IgD-negative memory B cell (primary cell): ENCODE results near the gene LSP1. TPM values are rescaled to one million over a fixed set of nuclear protein-coding genes. Genes with fewer than 3 reads are reported as not detected.

ENCODE experiments used
- H3K27ac Mint-ChIP-seq, 3 donors: one replicate each; pipeline ENCODE4 v1.8.0; 2020 to 2022; ENCODE audit warnings: mild to moderate bottlenecking in 3 of 3, mixed read lengths in 3 of 3, moderate library complexity in 1 of 3
- H3K27me3 Mint-ChIP-seq: one replicate; pipeline ENCODE4 v1.8.0; 2021; ENCODE audit warnings: mixed read lengths
- H3K36me3 Mint-ChIP-seq: one replicate; pipeline ENCODE4 v1.8.0; 2020; ENCODE audit warnings: mild to moderate bottlenecking, mixed read lengths
- H3K4me1 Mint-ChIP-seq, 3 donors: one replicate each; pipeline ENCODE4 v1.8.0; 2020 to 2022; ENCODE audit warnings: mixed read lengths in 3 of 3, mild to moderate bottlenecking in 1 of 3
- H3K4me3 Mint-ChIP-seq, 4 donors: one replicate each; pipeline ENCODE4 v1.8.0; 2020 to 2022; ENCODE audit warnings: mild to moderate bottlenecking in 4 of 4, mixed read lengths in 4 of 4, moderate library complexity in 3 of 4
- H3K9me3 Mint-ChIP-seq, 3 donors: one replicate each; pipeline ENCODE4 v1.8.0; 2020 to 2021; ENCODE audit warnings: mixed read lengths in 3 of 3, mild to moderate bottlenecking in 1 of 3
- polyA plus RNA-seq: library from polyadenylated mRNA; unstranded; fragments of 300-500 nt; fragmentation: Illumina TruSeq; gene quantifications from one replicate; pipeline ENCODE4 v1.2.3, GENCODE V29; 2021

LSP1 gene
- polyA plus RNA-seq, 1 donor from 2014 or later: 841 TPM

DNA sequence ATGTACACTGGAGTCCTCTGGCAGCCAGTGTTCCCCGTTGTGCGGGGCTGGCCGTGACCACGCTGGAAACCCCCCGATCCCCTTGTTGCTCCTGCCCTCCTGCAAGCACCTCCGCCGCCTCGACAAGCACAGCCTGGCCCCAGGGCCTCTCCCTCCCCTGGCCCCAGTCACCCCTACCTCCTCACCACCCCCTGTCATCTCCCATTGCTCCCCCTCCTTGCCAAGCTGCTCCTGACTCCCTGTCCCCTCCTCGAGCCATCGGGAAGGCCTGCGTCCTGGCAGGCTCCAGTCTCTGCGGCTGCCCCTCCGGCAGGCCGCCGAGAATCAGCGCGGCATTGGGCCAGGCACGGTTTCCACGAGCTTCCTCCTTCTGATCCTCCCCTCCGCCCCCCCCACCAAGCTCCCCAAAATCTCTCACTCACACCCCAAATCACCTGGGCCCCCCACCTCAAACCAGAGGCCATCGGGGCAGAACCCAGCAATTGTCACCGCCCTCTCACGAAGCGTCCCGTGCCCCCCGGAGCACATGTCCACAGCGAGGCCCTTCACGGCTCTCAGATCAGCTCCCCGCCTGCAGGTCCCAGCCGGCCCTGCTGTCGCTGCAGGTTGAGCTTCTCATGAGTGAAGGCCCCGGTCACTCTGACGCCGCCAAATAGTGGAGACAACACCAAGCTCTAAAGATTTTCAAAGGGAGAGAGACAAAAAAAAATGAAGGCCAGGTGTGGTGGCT lies 5.7 kb upstream of the LSP1 start:
- Mint-ChIP-seq H3K4me1 (peaks cover 31 to 56% (median 52%) of the 10 kb centered on the region in 3 donors), H3K36me3 (no peaks in the 10 kb centered on the region), H3K27ac (peak overlapping the region in 2 of 3 donors; percentile 83 to 98), H3K4me3 (peak overlapping the region in 3 of 4 donors; percentile 17 to 59 (median 37)), H3K27me3 (peaks cover 4% of the 10 kb centered on the region), H3K9me3 (no peaks in the 10 kb centered on the region)

DNA sequence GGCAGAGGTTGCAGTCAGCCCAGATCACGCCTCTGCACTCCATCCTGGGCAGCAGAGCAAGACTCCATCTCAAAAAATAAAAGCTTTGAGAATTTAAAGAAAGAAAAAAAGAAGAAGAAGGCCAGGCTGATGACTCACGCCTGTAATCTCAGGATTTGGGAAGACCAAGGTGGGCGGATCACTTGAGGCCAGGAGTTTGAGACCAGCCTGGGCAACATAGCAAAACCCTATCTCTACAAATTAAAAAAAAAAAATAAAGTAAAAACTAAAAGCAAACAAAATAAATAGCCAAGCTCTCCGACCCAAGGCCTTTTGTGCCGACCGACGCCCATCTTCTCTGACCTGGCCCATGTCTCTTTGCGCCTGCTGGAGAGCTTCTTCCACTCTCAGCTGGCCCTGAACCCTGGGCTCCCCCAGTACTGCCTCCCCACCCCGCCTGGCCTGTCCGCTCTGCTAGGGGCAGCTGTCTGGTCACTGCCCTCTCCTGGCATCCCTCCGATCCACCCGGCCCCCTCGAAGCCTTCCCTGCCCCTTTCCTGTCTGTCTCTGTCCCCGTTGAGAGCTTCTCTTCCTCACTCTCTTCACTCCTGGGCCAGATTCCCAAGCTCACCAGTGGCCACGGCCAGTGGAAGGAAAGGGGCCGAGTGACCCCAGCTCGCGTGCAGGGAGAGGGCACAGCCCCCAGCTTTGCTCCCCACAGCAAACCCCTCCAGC lies 4.8 kb upstream of the LSP1 start:
- H3K4me3 Mint-ChIP-seq: peak overlapping the region in 3 of 4 donors; percentile 59 to 82 (median 69)
- H3K27ac Mint-ChIP-seq: peak overlapping the region in 2 of 3 donors; percentile 51 to 98
- H3K9me3 Mint-ChIP-seq: no peaks in the 10 kb centered on the region
- peaks cover 5% of the 10 kb centered on the region for H3K27me3 Mint-ChIP-seq
- H3K4me1 Mint-ChIP-seq: peaks cover 37 to 62% (median 59%) of the 10 kb centered on the region in 3 donors
- peaks cover 4% of the 10 kb centered on the region for H3K36me3 Mint-ChIP-seq

DNA sequence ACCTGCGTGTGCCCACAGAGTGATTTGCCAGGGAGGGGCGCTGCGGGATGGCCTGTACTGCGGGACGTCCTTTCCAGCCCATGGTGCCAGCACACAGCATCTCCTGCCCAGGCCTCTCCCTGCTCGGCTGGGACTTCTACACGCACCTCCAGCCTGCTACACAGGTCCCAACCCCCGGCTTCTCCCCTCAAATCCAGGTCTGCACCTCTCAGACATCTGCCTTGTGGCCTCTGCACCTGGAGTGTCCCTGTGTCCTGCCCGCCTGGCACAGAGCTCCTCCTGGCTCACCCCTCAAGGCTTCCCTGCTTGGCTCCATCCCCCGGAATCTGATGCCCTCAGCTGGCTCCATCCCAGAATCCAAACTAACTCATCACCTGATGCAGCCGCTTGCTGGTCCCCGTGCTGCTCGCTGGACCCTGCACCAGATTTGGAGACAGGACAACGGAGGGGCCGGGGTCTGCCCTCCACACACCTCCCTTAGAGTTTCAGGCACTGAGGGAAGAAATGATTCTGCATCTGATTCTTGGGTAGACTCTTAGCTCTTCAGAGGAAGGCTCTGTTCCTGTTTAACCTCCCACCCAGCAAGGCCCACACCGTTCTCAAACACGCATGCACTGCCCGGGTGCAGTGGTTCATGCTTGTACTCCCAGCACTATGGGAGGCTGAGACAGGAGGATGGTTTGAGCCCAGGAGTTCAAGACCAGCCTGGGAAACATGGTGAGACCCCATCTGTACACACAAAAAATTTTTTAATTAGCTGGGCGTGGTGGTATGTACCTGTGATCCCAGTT lies 4.0 kb upstream of the LSP1 start:
- Mint-ChIP-seq H3K4me3 (peak overlapping the region in 2 of 4 donors; percentile 69 to 82), H3K27me3 (peaks cover 5% of the 10 kb centered on the region), H3K4me1 (peaks cover 33 to 56% (median 53%) of the 10 kb centered on the region in 3 donors), H3K9me3 (no peaks in the 10 kb centered on the region), H3K27ac (peak overlapping the region in 2 of 3 donors; percentile 31 to 98), H3K36me3 (peaks cover 4% of the 10 kb centered on the region)

DNA sequence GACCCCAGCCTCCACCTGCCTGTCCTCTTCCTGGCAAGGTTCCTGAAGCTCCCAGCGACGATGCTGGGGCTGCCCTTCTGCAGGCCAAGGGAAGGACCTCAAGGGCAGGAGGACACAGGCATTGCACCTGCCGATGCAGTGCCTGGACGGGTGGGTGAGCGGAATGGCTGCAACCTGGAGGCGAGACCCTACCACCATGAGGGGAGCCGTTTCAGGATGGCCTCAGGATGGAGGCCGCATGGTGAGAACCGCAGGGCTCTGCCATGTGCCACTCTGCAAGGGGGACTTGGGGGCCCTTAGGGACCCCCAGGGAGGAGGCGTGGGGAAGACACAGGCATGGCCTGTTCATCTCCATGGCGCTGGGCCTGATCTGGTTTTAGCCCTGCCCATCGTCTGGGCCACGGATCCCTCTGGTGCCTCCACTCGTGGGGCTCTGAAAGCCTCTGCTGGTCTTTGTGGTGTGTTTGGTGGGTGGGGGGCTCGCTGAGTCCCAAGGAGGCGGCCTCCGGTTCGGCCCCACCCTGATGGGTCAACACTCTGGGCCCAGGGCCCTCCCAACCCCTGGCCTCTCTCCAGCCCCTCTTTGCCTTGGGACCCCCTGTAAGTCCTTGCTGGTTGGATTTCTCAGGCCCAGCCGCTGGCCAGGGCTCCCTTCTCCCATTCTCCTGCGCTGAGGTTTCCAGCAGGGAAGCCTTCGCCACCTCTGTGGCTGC lies 1.3 kb upstream of the LSP1 start:
- H3K4me3 Mint-ChIP-seq: peak overlapping the region; percentile 88 to 100 (median 98)
- peaks cover 4% of the 10 kb centered on the region for H3K36me3 Mint-ChIP-seq
- peaks cover 19 to 40% (median 37%) of the 10 kb centered on the region in 3 donors for H3K4me1 Mint-ChIP-seq
- H3K27me3 Mint-ChIP-seq: peaks cover 1% of the 10 kb centered on the region
- H3K27ac Mint-ChIP-seq: peak overlapping the region; percentile 98
- H3K9me3 Mint-ChIP-seq: no peaks in the 10 kb centered on the region

DNA sequence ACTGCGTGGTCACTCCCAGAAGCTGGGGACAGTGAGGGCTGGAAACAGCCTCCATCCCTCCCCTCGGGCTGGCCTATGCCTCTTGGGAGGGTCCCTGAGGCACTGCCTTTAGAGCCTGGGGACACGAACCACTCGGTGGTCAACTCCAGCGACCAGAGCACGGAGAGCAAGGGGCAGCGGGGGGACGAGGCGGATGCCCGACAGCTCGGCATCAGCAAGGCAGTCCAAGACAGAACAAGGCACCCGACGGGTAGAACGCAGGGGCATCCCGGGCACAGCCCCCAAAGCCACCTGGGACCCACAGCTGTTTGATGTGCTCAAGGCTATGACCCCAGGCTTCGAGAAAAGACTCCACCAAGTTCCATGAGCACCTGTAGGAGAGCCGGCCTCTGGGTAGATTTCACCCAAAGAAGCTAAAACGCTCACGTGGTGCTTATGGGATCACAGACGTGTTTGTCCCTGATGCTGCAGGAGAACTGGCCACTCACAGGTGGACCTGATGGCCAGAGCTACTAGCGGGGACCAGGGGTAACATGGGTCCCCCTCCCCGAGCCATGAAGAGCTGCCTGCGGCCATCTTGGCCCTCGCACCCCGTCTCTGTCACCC lies 510 bp upstream of the LSP1 start:
- peak overlapping the region; percentile 95 to 98 (median 97) for H3K27ac Mint-ChIP-seq
- H3K4me3 Mint-ChIP-seq: peak overlapping the region; percentile 96 to 100 (median 98)
- H3K4me1 Mint-ChIP-seq: peaks cover 19 to 39% (median 34%) of the 10 kb centered on the region in 3 donors
- H3K9me3 Mint-ChIP-seq: no peaks in the 10 kb centered on the region
- peaks cover 1% of the 10 kb centered on the region for H3K27me3 Mint-ChIP-seq
- H3K36me3 Mint-ChIP-seq: peaks cover 4% of the 10 kb centered on the region

DNA sequence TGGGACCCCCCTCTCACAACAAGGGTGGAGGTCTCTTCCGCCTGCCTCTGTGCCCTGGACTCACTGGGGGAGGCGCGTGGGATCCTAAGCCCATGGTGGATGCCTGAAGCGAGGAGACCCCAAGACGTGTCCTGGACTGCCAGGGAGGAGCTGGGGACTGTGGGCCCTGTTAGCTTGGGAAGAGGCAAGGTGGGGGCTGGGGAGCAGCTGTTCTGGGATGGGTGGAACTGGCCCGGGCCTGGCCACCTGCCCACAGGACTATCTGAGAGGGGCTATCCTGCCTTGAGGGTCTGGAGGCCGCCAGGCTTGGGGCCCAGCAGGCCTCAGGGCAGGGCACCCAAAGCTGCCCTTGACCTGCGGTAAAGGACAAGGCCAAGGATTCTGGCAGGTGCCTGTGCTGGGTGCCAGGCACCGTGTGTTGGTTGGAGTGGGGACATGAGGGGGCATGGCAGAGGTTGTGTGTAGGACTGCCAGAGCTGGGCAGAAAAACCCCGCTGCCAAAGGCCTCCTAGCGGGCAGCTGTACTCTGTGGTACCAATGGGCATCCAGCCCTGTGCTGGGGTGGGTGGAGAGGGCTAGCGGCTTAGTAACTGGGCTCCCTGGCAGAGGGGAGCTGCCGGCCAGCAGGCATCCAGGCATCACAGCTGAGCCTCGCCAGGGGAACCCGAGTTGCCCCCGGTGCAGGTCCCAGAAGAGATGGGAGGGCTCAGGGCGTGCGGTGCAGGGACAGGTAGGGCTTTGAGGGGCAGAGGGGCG lies 670 bp downstream of the LSP1 start:
- Mint-ChIP-seq H3K36me3 (peaks cover 4% of the 10 kb centered on the region), H3K4me3 (peak overlapping the region; percentile 96 to 100 (median 98)), H3K9me3 (no peaks in the 10 kb centered on the region), H3K27me3 (peaks cover 1% of the 10 kb centered on the region), H3K27ac (peak overlapping the region; percentile 95 to 98 (median 97)), H3K4me1 (peaks cover 19 to 37% (median 31%) of the 10 kb centered on the region in 3 donors)

DNA sequence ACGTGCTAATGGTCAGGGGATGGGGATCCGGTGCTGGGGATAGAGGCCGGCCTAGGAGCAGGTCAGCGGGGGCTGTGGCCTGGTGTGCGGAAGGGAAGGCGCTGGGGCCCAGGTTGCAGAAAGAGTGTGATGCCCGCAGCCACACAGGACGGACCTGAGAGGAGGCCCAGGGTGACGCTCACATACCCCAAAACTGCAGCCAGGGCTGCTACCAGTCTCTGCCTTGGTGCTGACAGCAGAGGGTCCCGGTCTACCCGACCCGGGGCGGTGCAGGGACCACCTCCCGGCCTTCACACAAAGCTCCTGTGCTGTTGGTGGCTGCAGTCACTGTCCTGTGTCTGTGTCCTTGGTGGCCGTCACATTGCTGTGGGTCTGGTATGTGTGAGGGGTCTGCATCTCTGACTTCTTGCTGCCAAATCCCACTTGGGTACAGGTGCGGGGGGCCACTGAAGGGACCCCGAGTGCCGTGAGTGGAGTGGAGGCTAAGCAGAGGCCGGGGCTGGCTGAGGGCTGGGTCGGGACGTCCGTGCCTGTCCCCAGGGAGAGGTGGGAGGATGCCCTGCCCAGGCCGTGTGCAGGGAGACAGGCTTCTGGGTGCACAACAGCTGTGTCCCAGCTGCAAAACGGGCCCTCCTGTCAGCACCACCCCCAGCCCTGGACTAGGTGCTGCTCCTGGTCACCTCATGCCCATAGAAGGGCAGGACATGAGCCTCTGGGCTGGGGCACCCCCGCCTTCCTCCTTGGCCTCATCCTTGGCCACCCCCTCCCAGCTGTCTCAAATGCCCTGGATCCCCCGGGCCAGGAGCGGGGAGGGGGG lies 1.5 kb downstream of the LSP1 start:
- Mint-ChIP-seq H3K27ac (peak overlapping the region; percentile 95 to 98 (median 97)), H3K36me3 (peaks cover 4% of the 10 kb centered on the region), H3K4me3 (peak overlapping the region; percentile 96 to 100 (median 98)), H3K9me3 (no peaks in the 10 kb centered on the region), H3K27me3 (peaks cover 1% of the 10 kb centered on the region), H3K4me1 (peaks cover 19 to 34% (median 29%) of the 10 kb centered on the region in 3 donors)

DNA sequence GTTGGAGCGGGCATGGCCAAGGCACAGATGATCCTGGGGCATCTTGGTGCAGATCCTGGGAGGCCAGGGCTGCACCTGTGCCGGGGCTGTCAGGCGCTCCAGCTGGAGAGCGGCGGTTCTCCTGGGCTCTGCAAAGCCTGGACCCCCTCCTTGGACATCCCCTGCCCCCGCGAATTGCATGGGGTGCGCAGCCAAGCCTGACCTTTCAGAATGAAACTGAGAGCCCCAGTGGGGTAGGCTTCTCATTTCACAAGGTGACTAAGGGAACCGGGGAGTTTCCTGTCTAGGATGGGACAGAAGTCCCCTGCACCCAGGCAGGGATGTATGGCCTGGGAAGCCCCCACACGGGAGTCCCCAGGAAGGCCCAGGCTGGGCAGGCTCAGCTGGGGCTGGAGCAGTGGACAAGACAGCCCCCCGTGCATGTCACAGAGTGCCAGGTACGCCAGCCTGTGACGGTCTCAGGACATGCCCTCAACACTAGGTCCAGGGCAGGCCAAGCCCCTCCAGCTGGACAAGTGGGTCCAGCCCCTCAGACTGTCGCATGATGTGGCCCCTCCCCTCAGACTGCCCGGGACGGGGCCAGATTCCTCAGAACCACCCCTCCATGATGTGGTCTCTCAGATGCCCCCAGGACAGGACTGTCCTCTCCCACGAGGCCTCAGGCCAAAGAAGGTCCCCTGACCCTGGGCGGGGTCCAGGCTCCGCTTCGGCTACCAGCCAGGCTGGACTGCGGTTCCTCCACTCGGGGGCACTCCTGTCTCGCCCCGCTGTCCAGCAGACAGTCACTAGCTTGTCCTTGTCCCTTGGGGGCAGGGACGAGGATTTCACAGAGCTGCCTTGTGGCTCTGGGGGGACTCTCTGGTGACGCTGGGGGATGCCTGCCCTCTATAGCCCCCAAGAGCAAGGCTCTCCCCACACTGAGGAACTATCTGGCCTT lies 2.3 kb downstream of the LSP1 start:
- peaks cover 16 to 30% (median 25%) of the 10 kb centered on the region in 3 donors for H3K4me1 Mint-ChIP-seq
- peak overlapping the region in 2 of 3 donors; percentile 5 to 95 for H3K27ac Mint-ChIP-seq

DNA sequence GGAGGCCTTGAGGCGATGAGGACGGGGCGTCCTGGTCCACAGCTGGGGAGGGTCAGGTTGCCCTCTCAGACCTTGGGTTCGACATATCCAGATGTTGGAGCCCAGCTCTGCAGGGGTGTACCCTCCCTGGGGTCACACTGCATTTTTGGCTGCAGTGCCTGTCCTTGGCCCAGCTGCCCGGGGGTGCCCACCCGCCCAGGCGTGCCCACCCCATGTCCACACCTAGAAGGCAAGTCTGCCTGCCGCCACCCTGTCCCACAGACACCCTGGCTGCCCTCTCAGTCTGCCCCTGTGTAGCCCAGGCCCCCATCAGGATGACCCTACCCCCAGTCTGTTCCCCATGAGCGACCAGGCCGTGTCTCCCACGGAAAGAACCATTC lies 3.0 kb downstream of the LSP1 start:
- Mint-ChIP-seq H3K4me1 (peaks cover 10 to 26% (median 23%) of the 10 kb centered on the region in 3 donors), H3K4me3 (peak overlapping the region; percentile 92 to 100 (median 98)), H3K27ac (peak overlapping the region in 2 of 3 donors; percentile 81 to 95), H3K36me3 (peaks cover 4% of the 10 kb centered on the region), H3K9me3 (no peaks in the 10 kb centered on the region), H3K27me3 (peaks cover 1% of the 10 kb centered on the region)

More for the DNA sequence above, 2.3 kb downstream of the LSP1 start:
- Mint-ChIP-seq H3K27me3 (peaks cover 1% of the 10 kb centered on the region), H3K36me3 (peaks cover 4% of the 10 kb centered on the region), H3K4me3 (peak overlapping the region; percentile 96 to 100 (median 98)), H3K9me3 (no peaks in the 10 kb centered on the region)

DNA sequence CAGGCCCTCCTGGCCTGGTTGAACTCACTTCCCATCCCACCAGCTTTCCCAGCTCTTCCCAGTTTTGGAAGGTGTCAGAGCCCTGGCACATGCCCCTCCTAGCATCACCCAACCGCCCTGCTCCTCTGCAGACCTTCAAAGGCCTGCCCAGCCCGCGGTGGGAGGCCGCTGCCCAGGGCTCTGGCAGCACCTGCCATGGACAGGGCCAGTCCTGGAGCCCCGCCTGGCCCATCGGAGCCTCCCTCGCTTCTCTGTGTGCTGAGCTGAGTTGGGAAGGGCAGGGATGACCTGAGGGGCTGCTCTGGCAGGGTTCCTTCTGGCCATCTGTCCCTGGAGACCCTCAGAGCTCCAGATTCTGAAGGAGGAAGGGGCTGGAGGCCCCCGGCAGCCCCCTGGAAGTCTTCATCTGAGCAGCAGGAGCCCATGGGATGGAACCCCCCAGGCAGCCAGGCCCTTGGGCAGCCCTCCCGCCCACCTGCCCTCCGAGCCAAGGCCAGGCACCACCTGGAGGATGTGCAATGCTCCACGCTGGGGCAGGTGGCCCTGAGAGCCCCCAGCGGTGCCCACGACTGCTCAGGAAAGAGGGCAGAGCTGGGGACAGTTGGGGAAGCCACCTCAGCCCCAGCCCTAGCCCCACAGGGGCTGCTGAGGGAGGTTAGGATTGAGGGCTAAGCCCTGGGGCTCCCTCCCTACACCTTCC lies 3.6 kb downstream of the LSP1 start:
- Mint-ChIP-seq H3K27me3 (peaks cover 1% of the 10 kb centered on the region), H3K4me3 (peak overlapping the region; percentile 21 to 96 (median 88)), H3K9me3 (no peaks in the 10 kb centered on the region), H3K4me1 (peaks cover 6 to 21% (median 17%) of the 10 kb centered on the region in 3 donors), H3K27ac (peak overlapping the region in 2 of 3 donors; percentile 81 to 95), H3K36me3 (peaks cover 4% of the 10 kb centered on the region)

DNA sequence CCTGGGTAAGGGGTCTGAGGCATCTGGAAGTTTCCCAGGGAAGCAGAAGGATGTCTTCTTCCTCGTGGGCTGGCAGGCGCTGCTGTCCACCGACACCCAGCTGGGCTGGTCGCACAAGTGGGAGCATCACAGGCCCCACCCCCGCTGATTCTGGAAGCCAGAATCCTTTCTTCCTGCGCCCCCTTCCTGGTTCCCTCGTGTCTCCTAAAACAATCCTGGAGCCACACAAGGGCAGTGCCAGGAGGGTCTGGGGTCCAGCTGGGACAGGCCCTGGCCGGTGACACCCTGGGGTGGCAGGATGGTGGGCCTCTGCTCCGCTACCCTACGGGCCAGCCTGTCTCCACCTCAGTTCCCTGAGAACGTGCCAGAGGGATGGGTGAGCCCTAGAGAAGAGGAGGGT lies 4.2 kb downstream of the LSP1 start:
- Mint-ChIP-seq H3K4me1 (peaks cover 6 to 19% (median 15%) of the 10 kb centered on the region in 3 donors), H3K36me3 (peaks cover 4% of the 10 kb centered on the region), H3K27ac (no peak overlapping the region), H3K4me3 (peak overlapping the region in 1 of 4 donors; percentile 39), H3K9me3 (no peaks in the 10 kb centered on the region), H3K27me3 (peaks cover 1% of the 10 kb centered on the region)
